GM12878 (cell line): ENCODE data around the gene AMIGO2. TPM values are rescaled to one million over a fixed set of nuclear protein-coding genes. Genes with fewer than 3 reads are reported as not detected.

Source experiments
- ATAC-seq: fragments of 200-7000 bp; cut with Tn5 transposase; 3 replicates; pipeline ENCODE4 v1.9.1; 2020; ENCODE audit warnings: mild to moderate bottlenecking, moderate library complexity
- BruUV-seq: library from RNA; stranded (reverse); fragments of 400-500 nt; replicated peaks from 2 replicates; lab custom pipeline; 2021; lab: Mats Ljungman, UMichigan
- CTCF ChIA-PET: fragments of 300-600 bp; sonication (Branson Sonifier 250); formaldehyde crosslinking; extraction: SDS; loops from one replicate; lab custom pipeline; 2021; ENCODE audit warnings: inconsistent platforms; lab: Yijun Ruan, JAX
- POLR2A ChIA-PET: fragments of 350-600 bp; formaldehyde crosslinking; extraction: SDS; loops from one replicate; lab custom pipeline; 2021; ENCODE audit warnings: inconsistent platforms; lab: Charles Lee
- RAD21 ChIA-PET: fragments of 300-600 bp; sonication (Branson Sonifier 250); formaldehyde crosslinking; loops from one replicate; lab custom pipeline; 2023; ENCODE audit warnings: antibody characterized with exemption; ENCODE audit not compliant: unreplicated experiment; lab: Charles Lee
- SMC1A ChIA-PET: fragments of 300-600 bp; sonication (Branson Sonifier 250); formaldehyde crosslinking; loops from one replicate; lab custom pipeline; 2023; ENCODE audit not compliant: unreplicated experiment, uncharacterized antibody; lab: Charles Lee
- DNase-seq: peaks from one replicate; pipeline ENCODE4 v3.0.0-alpha.2; 2011; ENCODE audit warnings: low read depth, low spot score
- FAIRE-seq: peaks from 3 replicates; lab custom pipeline; 2011; peaks lifted over from hg19 to GRCh38; lab: Jason Lieb, UNC
- H2AFZ ChIP-seq: 2 replicates; pipeline ENCODE4 v1.6.0; 2011; ENCODE audit warnings: low read depth, low read length, control low read depth; ENCODE audit not compliant: control insufficient read depth
- H3K27ac ChIP-seq: 2 replicates; pipeline ENCODE4 v1.5.1; 2011; ENCODE audit warnings: control low read depth; ENCODE audit not compliant: control insufficient read depth, insufficient read depth
- H3K27me3 ChIP-seq, 2 experiments: replicated peaks in 1 of 2; 2 replicates each; pipeline versions ENCODE4 v1.6.0 to v1.6.1; 2011; ENCODE audit warnings: low read length in 1 of 2; ENCODE audit not compliant: control insufficient read depth in 2 of 2, insufficient read depth in 2 of 2
- H3K36me3 ChIP-seq, 2 experiments: 2 replicates each; pipeline ENCODE4 v1.5.1; 2011; ENCODE audit warnings: low read length in 1 of 2; ENCODE audit not compliant: control insufficient read depth in 2 of 2, insufficient read depth in 2 of 2
- H3K4me1 ChIP-seq: 2 replicates; pipeline ENCODE4 v1.6.1; 2011; ENCODE audit warnings: mild to moderate bottlenecking, low read length, moderate library complexity, mixed read lengths; ENCODE audit not compliant: control insufficient read depth, insufficient read depth
- H3K4me2 ChIP-seq: 2 replicates; pipeline ENCODE4 v1.6.0; 2011; ENCODE audit warnings: control low read depth; ENCODE audit not compliant: control insufficient read depth, insufficient read depth
- H3K4me3 ChIP-seq: fragments of 200-600 bp; sonication (generic); 2 replicates; pipeline ENCODE4 v1.5.1; 2016
- H3K79me2 ChIP-seq: 2 replicates; pipeline ENCODE4 v1.6.0; 2011; ENCODE audit warnings: low read length; ENCODE audit not compliant: control insufficient read depth, insufficient read depth
- H3K9ac ChIP-seq: 2 replicates; pipeline ENCODE4 v1.8.0; 2011; ENCODE audit warnings: low read length, control low read depth, mixed read lengths; ENCODE audit not compliant: control insufficient read depth, insufficient read depth
- H3K9me3 ChIP-seq: replicated peaks from 3 replicates; pipeline ENCODE4 v1.5.1; 2011; ENCODE audit warnings: mild to moderate bottlenecking, low read length; ENCODE audit not compliant: control insufficient read depth, insufficient read depth
- H4K20me1 ChIP-seq: 2 replicates; pipeline ENCODE4 v1.6.0; 2011; ENCODE audit not compliant: control insufficient read depth, insufficient read depth
- BACH1 ChIP-seq: fragments of 450-650 bp; IDR thresholded peaks from 2 replicates; pipeline ENCODE4 v1.6.1; 2017; ENCODE audit warnings: mild to moderate bottlenecking, borderline replicate concordance
- DPF2 ChIP-seq: fragments of 450-650 bp; IDR thresholded peaks from 2 replicates; pipeline ENCODE4 v1.6.1; 2017; ENCODE audit warnings: mild to moderate bottlenecking
- GATAD2B ChIP-seq: fragments of 450-650 bp; conservative IDR thresholded peaks from 2 replicates; pipeline ENCODE4 v1.6.1; 2017; ENCODE audit warnings: low read depth, mild to moderate bottlenecking, moderate library complexity
- IRF5 ChIP-seq: fragments of 450-650 bp; IDR thresholded peaks from 2 replicates; pipeline ENCODE4 v1.6.1; 2017; ENCODE audit warnings: borderline replicate concordance
- MXI1 ChIP-seq: fragments of 150-350 bp; IDR thresholded peaks from 2 replicates; pipeline ENCODE4 v1.6.1; 2011; ENCODE audit warnings: low read depth, mild to moderate bottlenecking, inconsistent platforms, low read length, improper control_type of control experiment
- NR2F1 ChIP-seq: fragments of 450-650 bp; conservative IDR thresholded peaks from 2 replicates; pipeline ENCODE4 v1.6.1; 2017; ENCODE audit warnings: mild to moderate bottlenecking
- POLR2A ChIP-seq: IDR thresholded peaks from 2 replicates; pipeline ENCODE4 v1.6.1; 2011; ENCODE audit warnings: low read depth, mild to moderate bottlenecking, low read length
- PRDM15 ChIP-seq: fragments of 450-650 bp; formaldehyde crosslinking; IDR thresholded peaks from 2 replicates; pipeline ENCODE4 v1.4.0; 2020; ENCODE audit warnings: mild to moderate bottlenecking, moderate library complexity
- SMAD1 ChIP-seq: fragments of 450-650 bp; IDR thresholded peaks from 2 replicates; pipeline ENCODE4 v1.6.1; 2018; ENCODE audit warnings: mild to moderate bottlenecking, low read depth; ENCODE audit not compliant: partially characterized antibody
- STAT1 ChIP-seq: fragments of 450-650 bp; conservative IDR thresholded peaks from 2 replicates; pipeline ENCODE4 v1.6.1; 2014; ENCODE audit warnings: antibody characterized with exemption, mild to moderate bottlenecking
- TCF3 ChIP-seq: IDR thresholded peaks from 2 replicates; pipeline ENCODE4 v1.6.1; 2012; ENCODE audit warnings: low read depth, mild to moderate bottlenecking, low read length, borderline replicate concordance; ENCODE audit not compliant: insufficient read depth
- USF1 ChIP-seq: IDR thresholded peaks from 2 replicates; pipeline ENCODE4 v1.6.1; 2011; ENCODE audit warnings: borderline replicate concordance, low read depth, mild to moderate bottlenecking, moderate library complexity, mixed read lengths, low read length; ENCODE audit not compliant: insufficient read depth; ENCODE audit errors: extremely low read length
- ZNF217 ChIP-seq: fragments of 450-650 bp; IDR thresholded peaks from 2 replicates; pipeline ENCODE4 v1.6.1; 2017; ENCODE audit warnings: antibody characterized with exemption, mild to moderate bottlenecking
- ZNF622 ChIP-seq: fragments of 450-650 bp; IDR thresholded peaks from 2 replicates; pipeline ENCODE4 v1.6.1; 2017; ENCODE audit warnings: mild to moderate bottlenecking, inconsistent platforms
- WGBS: methylation state at CpG from one replicate; pipeline ENCODE4 v1.1.6; 2016; ENCODE audit warnings: low lambda C conversion rate; ENCODE audit not compliant: insufficient replicate concordance, insufficient coverage; ENCODE audit errors: missing lambda C conversion rate; 5-methylcytosine and 5-hydroxymethylcytosine counted together
- in situ Hi-C: fragments of 300-500 bp; cut with MboI; formaldehyde crosslinking; loops from 9 replicates; pipeline ENCODE4 v1.14.3; 2018; ENCODE audit warnings: mixed read lengths
- intact Hi-C: fragments of 100-400 bp; cut with micrococcal nuclease; formaldehyde crosslinking; loops from one replicate; pipeline ENCODE4 v1.14.2; 2022; ENCODE audit not compliant: unreplicated experiment
- polyA plus RNA-seq, 11 experiments: library from polyadenylated mRNA; depleted of rRNA in 4 of 11; unstranded in 6 of 11; stranded (reverse) in 5 of 11; fragments of >200 nt; fragmentation: Nextera tagmentation in 4 of 11; fragmentation: Illumina TruSeq in 1 of 11; extraction: Ambion mirVana in 4 of 11; extraction: Trizol in 1 of 11; gene quantifications; 1 replicate in 1 of 11; 2 replicates in 10 of 11; pipeline versions ENCODE4 v1.2.1 to v1.2.3, GENCODE V29; 2011 to 2016; ENCODE audit warnings: inconsistent platforms in 2 of 11, missing spikeins in 2 of 11, low read depth in 1 of 11
- total RNA-seq, 4 experiments: library from RNA; depleted of rRNA in 3 of 4; stranded (reverse); fragments of >200 nt in 3 of 4; fragmentation: Illumina TruSeq in 1 of 4; extraction: Trizol in 1 of 4; gene quantifications; 2 replicates each; pipeline versions ENCODE4 v1.2.1 to v1.2.3, GENCODE V29; 2013 to 2021

AMIGO2 gene
- total and polyA plus RNA-seq, 10 of the 15 experiments (the other 5 are each of a cell fraction or from before 2014, with no cell fraction given), result 0.03 to 0.15 (median 0.11) TPM; not detected in 7

GRCh38 chr12:47123730-47124129, 44.0 kb upstream of the AMIGO2 start:
- Histone ChIP-seq H3K9me3 (no peaks in the 10 kb centered on the region), H3K27me3 (no peaks in the 10 kb centered on the region), H2AFZ (no peak overlapping the region), H3K4me3 (no peak overlapping the region), H3K27ac (no peak overlapping the region), H4K20me1 (no peaks in the 10 kb centered on the region), H3K79me2 (no peaks in the 10 kb centered on the region), H3K9ac (no peak overlapping the region)
- ATAC-seq, result no peak
- in situ Hi-C loops, result no loop called here
- POLR2A ChIA-PET, result no interaction called here
- BruUV-seq, result no TSS peak
- no peak for DNase-seq
- CTCF ChIA-PET, result no interaction called here
- intact Hi-C loops, result no loop called here
- whole genome bisulfite sequencing, result 0% methylated on average over 1 of the region's 1 CpG
- SMC1A ChIA-PET, result no interaction called here
- TF ChIP-seq NR2F1 (no peak), IRF5 (no peak), USF1 (no peak), POLR2A (no peak), ZNF217 (no peak)
- TF ChIP-seq, all 136 proteins: peak for 0
- no peaks in the 10 kb centered on the region for H3K36me3 ChIP-seq
- RAD21 ChIA-PET, result no interaction called here
- FAIRE-seq, result no peak
- no peak overlapping the region for H3K4me2 ChIP-seq
- no peaks in the 10 kb centered on the region for H3K4me1 ChIP-seq

DNA sequence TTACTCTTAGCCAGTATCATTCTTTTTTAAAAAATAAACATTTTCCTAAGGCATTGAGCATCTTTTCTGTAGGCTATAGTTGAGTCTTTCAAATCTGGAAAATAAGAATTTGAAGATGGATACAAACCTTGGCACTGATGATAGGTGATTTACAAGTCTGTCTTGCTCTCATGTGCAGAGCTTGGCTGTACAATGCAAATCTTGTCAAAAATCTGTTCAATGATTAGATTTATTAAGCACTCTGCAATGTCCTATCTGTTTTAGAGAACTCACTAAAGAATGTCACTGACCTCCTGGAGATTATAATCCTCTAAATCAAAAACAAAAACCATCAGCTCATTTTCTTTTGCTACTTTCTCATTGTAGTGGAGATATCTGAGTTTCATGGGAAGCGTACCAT, 42.8 kb upstream of the AMIGO2 start:
- no peak overlapping the region for H3K4me3 ChIP-seq
- in situ Hi-C loops (no loop called here), intact Hi-C loops (no loop called here)
- H2AFZ ChIP-seq, result no peak overlapping the region
- H3K36me3 ChIP-seq, result no peaks in the 10 kb centered on the region
- ChIA-PET CTCF (no interaction called here), POLR2A (no interaction called here), RAD21 (no interaction called here), SMC1A (interaction anchor here (0.7 to 1.3 kb wide), 2 partner anchors 88 to 1452 kb away, joined by 3 read pairs; no protein-coding TSS in a partner anchor)
- no peak overlapping the region for H3K27ac ChIP-seq
- H3K9me3 ChIP-seq, result no peaks in the 10 kb centered on the region
- no peak overlapping the region for H3K9ac ChIP-seq
- no peaks in the 10 kb centered on the region for H3K27me3 ChIP-seq
- no peaks in the 10 kb centered on the region for H3K4me1 ChIP-seq
- WGBS, result 90% methylated on average over 1 of the region's 1 CpG
- BruUV-seq, result no TSS peak
- no peaks in the 10 kb centered on the region for H3K79me2 ChIP-seq
- no peaks in the 10 kb centered on the region for H4K20me1 ChIP-seq
- ATAC-seq, result no peak
- H3K4me2 ChIP-seq, result no peak overlapping the region
- FAIRE-seq, result no peak
- DNase-seq, result no peak
- TF ChIP-seq MXI1, result no peak
- no peak for TF ChIP-seq ZNF622
- no peak for TF ChIP-seq STAT1
- TF ChIP-seq TCF3, result no peak
- no peak for TF ChIP-seq DPF2
- TF ChIP-seq GATAD2B, result no peak
- no peak for TF ChIP-seq BACH1
- no peak for TF ChIP-seq SMAD1
- TF ChIP-seq PRDM15, result no peak
